Effector CD4-positive, alpha-beta T cell (primary cell): ENCODE measurements around the gene TTC27.
"Not testable (repeated sequence)": the region's sequence is repeated elsewhere in the genome, so short reads cannot be mapped to it uniquely, and the experiment has no call there.

ENCODE experiments used
- DNase-seq: peaks from one replicate; pipeline ENCODE4 v3.0.0-alpha.2; 2020

The TTC27 gene

GRCh38 chr2:32812316-32812715, 184.5 kb downstream of the TTC27 start:
- no peak for DNase-seq

- DNase-seq: no peak
These were observed 192.2 kb downstream of the TTC27 start for GRCh38 chr2:32820088-32820487.

GRCh38 chr2:32820701-32821100, 192.9 kb downstream of the TTC27 start:
- no peak for DNase-seq

GRCh38 chr2:32824070-32824809, 196.4 kb downstream of the TTC27 start:
- DNase-seq: no peak

- DNase-seq: no peak
These were observed 197.5 kb downstream of the TTC27 start for GRCh38 chr2:32825291-32825712.

- DNase-seq: no peak
These were observed 202.3 kb downstream of the TTC27 start for GRCh38 chr2:32830196-32830595.

- no peak for DNase-seq
These were observed 205.0 kb downstream of the TTC27 start for GRCh38 chr2:32832821-32833220.

GRCh38 chr2:32833709-32834108, 205.9 kb downstream of the TTC27 start:
- DNase-seq: no peak

GRCh38 chr2:32835148-32835547, 207.3 kb downstream of the TTC27 start:
- DNase-seq: no peak

GRCh38 chr2:32836933-32837332, 209.1 kb downstream of the TTC27 start:
- DNase-seq: no peak

- no peak for DNase-seq
These were observed 210.6 kb downstream of the TTC27 start for GRCh38 chr2:32838418-32838817.

- no peak for DNase-seq
These were observed 211.1 kb downstream of the TTC27 start for GRCh38 chr2:32838949-32839348.

GRCh38 chr2:32841931-32842898, 214.4 kb downstream of the TTC27 start:
- no peak for DNase-seq

- DNase-seq: no peak
These were observed 215.8 kb downstream of the TTC27 start for GRCh38 chr2:32843699-32844098.

- no peak for DNase-seq
These were observed 216.4 kb downstream of the TTC27 start for GRCh38 chr2:32844253-32844652.

- not testable (repeated sequence) for DNase-seq
These were observed 218.4 kb downstream of the TTC27 start for GRCh38 chr2:32846274-32846673.

GRCh38 chr2:32847734-32848133, 219.9 kb downstream of the TTC27 start:
- no peak for DNase-seq

GRCh38 chr2:32849456-32850194, 221.8 kb downstream of the TTC27 start:
- DNase-seq: no peak

- no peak for DNase-seq
These were observed 224.1 kb downstream of the TTC27 start for GRCh38 chr2:32851777-32852439.

GRCh38 chr2:32852856-32853255, 225.0 kb downstream of the TTC27 start:
- DNase-seq: no peak

GRCh38 chr2:32856891-32857290, 229.0 kb downstream of the TTC27 start:
- no peak for DNase-seq

GRCh38 chr2:32858713-32859112, 230.9 kb downstream of the TTC27 start:
- no peak for DNase-seq

GRCh38 chr2:32860385-32860784, 232.5 kb downstream of the TTC27 start:
- DNase-seq: no peak
